ENCODE data around the gene RASSF9. TPM values are rescaled to one million over a fixed set of nuclear protein-coding genes. Genes with fewer than 3 reads are reported as not detected.

RASSF9 gene
- total RNA-seq, 1 experiment from 2014 or later: 0.19 TPM

DNA sequence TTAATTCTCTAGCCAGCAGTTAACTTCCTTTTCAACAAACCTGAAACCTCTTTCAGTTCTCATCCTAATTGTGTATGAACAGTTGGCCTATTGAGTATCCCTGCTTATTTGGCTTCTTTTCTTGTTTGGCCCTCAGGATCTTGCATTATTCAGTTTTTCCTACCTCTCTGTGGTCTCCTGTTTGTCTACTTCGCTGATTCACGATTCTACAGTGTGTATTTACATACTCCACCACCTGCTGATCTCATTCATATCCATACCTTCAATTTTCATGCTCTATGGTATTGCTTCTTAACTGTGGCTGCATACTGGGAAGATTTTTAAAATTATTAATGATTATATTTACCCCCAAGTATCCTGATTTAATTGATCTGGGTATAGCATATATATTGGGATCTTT, 56.4 kb downstream of the RASSF9 start:
- H3K36me3 ChIP-seq (ENCODE audit: insufficient read depth, low read length, poor library complexity, severe bottlenecking): no peaks in the 10 kb centered on the region
- POLR2A ChIA-PET (ENCODE audit: low non-redundant PET): no interaction called here
- CTCF ChIA-PET: no interaction called here
- peak overlapping the region; percentile 55 for H3K27ac ChIP-seq (ENCODE audit: low read depth, low read length, poor library complexity, severe bottlenecking)
- H3K4me3 ChIP-seq (ENCODE audit: low read depth, low read length, poor library complexity, severe bottlenecking): no peak overlapping the region
- H3K4me1 ChIP-seq (ENCODE audit: insufficient read depth, low read length, poor library complexity, severe bottlenecking): peaks cover 31% of the 10 kb centered on the region
- DNase-seq (ENCODE audit: low spot score): peak; percentile 50
- no peaks in the 10 kb centered on the region for H3K27me3 ChIP-seq (replicated peaks; ENCODE audit: insufficient read depth, low read depth, low read length, poor library complexity)
- intact Hi-C loops (cut with micrococcal nuclease; ENCODE audit: unreplicated experiment): no loop called here
- no peak for TF ChIP-seq EZH2 (IDR thresholded peaks at IDR 0.05; ENCODE audit: borderline replicate concordance, low read depth, low read length, poor library complexity, severe bottlenecking)
- TF ChIP-seq, protein P1, sequence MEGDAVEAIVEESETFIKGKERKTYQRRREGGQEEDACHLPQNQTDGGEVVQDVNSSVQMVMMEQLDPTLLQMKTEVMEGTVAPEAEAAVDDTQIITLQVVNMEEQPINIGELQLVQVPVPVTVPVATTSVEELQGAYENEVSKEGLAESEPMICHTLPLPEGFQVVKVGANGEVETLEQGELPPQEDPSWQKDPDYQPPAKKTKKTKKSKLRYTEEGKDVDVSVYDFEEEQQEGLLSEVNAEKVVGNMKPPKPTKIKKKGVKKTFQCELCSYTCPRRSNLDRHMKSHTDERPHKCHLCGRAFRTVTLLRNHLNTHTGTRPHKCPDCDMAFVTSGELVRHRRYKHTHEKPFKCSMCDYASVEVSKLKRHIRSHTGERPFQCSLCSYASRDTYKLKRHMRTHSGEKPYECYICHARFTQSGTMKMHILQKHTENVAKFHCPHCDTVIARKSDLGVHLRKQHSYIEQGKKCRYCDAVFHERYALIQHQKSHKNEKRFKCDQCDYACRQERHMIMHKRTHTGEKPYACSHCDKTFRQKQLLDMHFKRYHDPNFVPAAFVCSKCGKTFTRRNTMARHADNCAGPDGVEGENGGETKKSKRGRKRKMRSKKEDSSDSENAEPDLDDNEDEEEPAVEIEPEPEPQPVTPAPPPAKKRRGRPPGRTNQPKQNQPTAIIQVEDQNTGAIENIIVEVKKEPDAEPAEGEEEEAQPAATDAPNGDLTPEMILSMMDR (conservative IDR thresholded peaks at IDR 0.05; ENCODE audit: low read depth, low read length): no peak
- BruUV-seq (replicated peaks): no TSS peak
- no peaks in the 10 kb centered on the region for H3K9me3 ChIP-seq (ENCODE audit: low read depth, low read length, poor library complexity, severe bottlenecking)

DNA sequence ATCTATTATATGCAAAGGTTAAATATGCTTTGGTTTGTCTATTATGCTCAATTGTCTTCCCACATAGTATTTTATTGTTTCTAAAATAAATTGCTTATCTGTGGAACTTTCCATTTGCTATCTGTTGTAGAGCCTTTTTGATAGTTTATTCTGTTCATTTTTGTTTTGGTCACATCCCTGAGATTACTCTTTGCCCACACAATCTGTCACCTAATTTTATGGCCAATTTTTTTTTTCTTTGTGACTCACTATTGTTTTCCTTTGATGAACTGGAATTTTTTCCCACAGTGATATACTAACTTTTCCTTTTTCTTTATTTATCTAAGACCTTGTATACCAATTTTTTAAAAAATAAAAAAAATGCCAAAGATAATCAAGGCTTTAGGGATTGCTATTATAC, 61.1 kb downstream of the RASSF9 start:
- peaks cover 13% of the 10 kb centered on the region for H3K4me1 ChIP-seq (ENCODE audit: insufficient read depth, low read length, poor library complexity, severe bottlenecking)
- POLR2A ChIA-PET (ENCODE audit: low non-redundant PET): no interaction called here
- H3K27ac ChIP-seq (ENCODE audit: low read depth, low read length, poor library complexity, severe bottlenecking): no peak overlapping the region
- TF ChIP-seq EZH2 (IDR thresholded peaks at IDR 0.05; ENCODE audit: borderline replicate concordance, low read depth, low read length, poor library complexity, severe bottlenecking): no peak
- TF ChIP-seq, protein P1 (conservative IDR thresholded peaks at IDR 0.05; ENCODE audit: low read depth, low read length): no peak
- no peaks in the 10 kb centered on the region for H3K9me3 ChIP-seq (ENCODE audit: low read depth, low read length, poor library complexity, severe bottlenecking)
- H3K27me3 ChIP-seq (replicated peaks; ENCODE audit: insufficient read depth, low read depth, low read length, poor library complexity): no peaks in the 10 kb centered on the region
- no TSS peak for BruUV-seq (replicated peaks)
- H3K36me3 ChIP-seq (ENCODE audit: insufficient read depth, low read length, poor library complexity, severe bottlenecking): no peaks in the 10 kb centered on the region
- no peak for DNase-seq (ENCODE audit: low spot score)
- H3K4me3 ChIP-seq (ENCODE audit: low read depth, low read length, poor library complexity, severe bottlenecking): no peak overlapping the region
- CTCF ChIA-PET: no interaction called here
- intact Hi-C loops (cut with micrococcal nuclease; ENCODE audit: unreplicated experiment): no loop called here

GRCh38 chr12:85765453-85765869, 70.7 kb downstream of the RASSF9 start:
- POLR2A ChIA-PET (ENCODE audit: low non-redundant PET): no interaction called here
- H3K27me3 ChIP-seq (replicated peaks; ENCODE audit: insufficient read depth, low read depth, low read length, poor library complexity): no peaks in the 10 kb centered on the region
- no TSS peak for BruUV-seq (replicated peaks)
- no peaks in the 10 kb centered on the region for H3K36me3 ChIP-seq (ENCODE audit: insufficient read depth, low read length, poor library complexity, severe bottlenecking)
- intact Hi-C loops (cut with micrococcal nuclease; ENCODE audit: unreplicated experiment): no loop called here
- CTCF ChIA-PET: no interaction called here
- H3K4me1 ChIP-seq (ENCODE audit: insufficient read depth, low read length, poor library complexity, severe bottlenecking): no peaks in the 10 kb centered on the region
- no peak for TF ChIP-seq EZH2 (IDR thresholded peaks at IDR 0.05; ENCODE audit: borderline replicate concordance, low read depth, low read length, poor library complexity, severe bottlenecking)
- DNase-seq (ENCODE audit: low spot score): no peak
- no peak overlapping the region for H3K4me3 ChIP-seq (ENCODE audit: low read depth, low read length, poor library complexity, severe bottlenecking)
- no peaks in the 10 kb centered on the region for H3K9me3 ChIP-seq (ENCODE audit: low read depth, low read length, poor library complexity, severe bottlenecking)
- H3K27ac ChIP-seq (ENCODE audit: low read depth, low read length, poor library complexity, severe bottlenecking): no peak overlapping the region

GRCh38 chr12:85759623-85760022, 76.6 kb downstream of the RASSF9 start:
- TF ChIP-seq, protein P1 (conservative IDR thresholded peaks at IDR 0.05; ENCODE audit: low read depth, low read length): no peak
- no peak for TF ChIP-seq EZH2 (IDR thresholded peaks at IDR 0.05; ENCODE audit: borderline replicate concordance, low read depth, low read length, poor library complexity, severe bottlenecking)
- no peaks in the 10 kb centered on the region for H3K27me3 ChIP-seq (replicated peaks; ENCODE audit: insufficient read depth, low read depth, low read length, poor library complexity)
- ChIA-PET CTCF (interaction anchor here (0.6 kb wide), 1 partner anchor 203 kb away, joined by 14 read pairs; no protein-coding TSS in a partner anchor), POLR2A (ENCODE audit: low non-redundant PET) (no interaction called here)
- no peaks in the 10 kb centered on the region for H3K4me1 ChIP-seq (ENCODE audit: insufficient read depth, low read length, poor library complexity, severe bottlenecking)
- no TSS peak for BruUV-seq (replicated peaks)
- no peak overlapping the region for H3K27ac ChIP-seq (ENCODE audit: low read depth, low read length, poor library complexity, severe bottlenecking)
- intact Hi-C loops (cut with micrococcal nuclease; ENCODE audit: unreplicated experiment): no loop called here
- no peak overlapping the region for H3K4me3 ChIP-seq (ENCODE audit: low read depth, low read length, poor library complexity, severe bottlenecking)
- no peaks in the 10 kb centered on the region for H3K9me3 ChIP-seq (ENCODE audit: low read depth, low read length, poor library complexity, severe bottlenecking)
- no peak for DNase-seq (ENCODE audit: low spot score)
- H3K36me3 ChIP-seq (ENCODE audit: insufficient read depth, low read length, poor library complexity, severe bottlenecking): no peaks in the 10 kb centered on the region

Data from A673 (cell line).